Ishikawa (cell line): ENCODE data around the gene BPIFB1.
A peak's percentile ranks its signal among the peaks of the same experiment; 100 is the strongest.

Source experiments
- CEBPB ChIP-seq: IDR thresholded peaks from 2 replicates; pipeline ENCODE4 v1.6.1; 2012
- CREB1 ChIP-seq: IDR thresholded peaks from 2 replicates; pipeline ENCODE4 v1.6.1; 2012; ENCODE audit warnings: low read depth
- EGR1 ChIP-seq: IDR thresholded peaks from 2 replicates; pipeline ENCODE4 v1.6.1; 2012
- EP300 ChIP-seq: IDR thresholded peaks from 2 replicates; pipeline ENCODE4 v1.6.1; 2012; ENCODE audit warnings: borderline replicate concordance
- FOXM1 ChIP-seq: IDR thresholded peaks from 2 replicates; pipeline ENCODE4 v1.6.1; 2012; ENCODE audit warnings: low read depth, borderline replicate concordance
- NFIC ChIP-seq: IDR thresholded peaks from 2 replicates; pipeline ENCODE4 v1.6.1; 2012
- RAD21 ChIP-seq: IDR thresholded peaks from 2 replicates; pipeline ENCODE4 v1.6.1; 2012; ENCODE audit warnings: low read depth
- TAF1 ChIP-seq: IDR thresholded peaks from 2 replicates; pipeline ENCODE4 v1.6.1; 2012; ENCODE audit warnings: low read depth, mild to moderate bottlenecking
- TCF12 ChIP-seq: IDR thresholded peaks from 2 replicates; pipeline ENCODE4 v1.6.1; 2012; ENCODE audit warnings: low read depth
- TEAD4 ChIP-seq: IDR thresholded peaks from 2 replicates; pipeline ENCODE4 v1.6.1; 2012
- YY1 ChIP-seq: IDR thresholded peaks from 2 replicates; pipeline ENCODE4 v1.6.1; 2012; ENCODE audit warnings: low read depth
- ZBTB7A ChIP-seq: IDR thresholded peaks from 2 replicates; pipeline ENCODE4 v1.6.1; 2012; ENCODE audit warnings: low read depth
- TF ChIP-seq, protein P1 (sequence below): IDR thresholded peaks from 2 replicates; pipeline ENCODE4 v1.6.1; 2012
- TF ChIP-seq, protein P2 (sequence below): IDR thresholded peaks from 2 replicates; pipeline ENCODE4 v1.6.1; 2012; ENCODE audit warnings: low read depth, mild to moderate bottlenecking
- TF ChIP-seq, protein P3 (sequence below): IDR thresholded peaks from 2 replicates; pipeline ENCODE4 v1.6.1; 2012

BPIFB1 gene

GRCh38 chr20:33332905-33333456 is 50.0 kb downstream of the BPIFB1 start:
- TF ChIP-seq, protein P1, sequence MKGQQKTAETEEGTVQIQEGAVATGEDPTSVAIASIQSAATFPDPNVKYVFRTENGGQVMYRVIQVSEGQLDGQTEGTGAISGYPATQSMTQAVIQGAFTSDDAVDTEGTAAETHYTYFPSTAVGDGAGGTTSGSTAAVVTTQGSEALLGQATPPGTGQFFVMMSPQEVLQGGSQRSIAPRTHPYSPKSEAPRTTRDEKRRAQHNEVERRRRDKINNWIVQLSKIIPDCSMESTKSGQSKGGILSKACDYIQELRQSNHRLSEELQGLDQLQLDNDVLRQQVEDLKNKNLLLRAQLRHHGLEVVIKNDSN, result peak; percentile 88
- no peak for TF ChIP-seq RAD21
- no peak for TF ChIP-seq EGR1
- TF ChIP-seq TEAD4, result no peak
- TF ChIP-seq YY1, result no peak
- TF ChIP-seq CREB1, result no peak
- no peak for TF ChIP-seq TAF1
- TF ChIP-seq NFIC, result no peak
- TF ChIP-seq, protein P2, sequence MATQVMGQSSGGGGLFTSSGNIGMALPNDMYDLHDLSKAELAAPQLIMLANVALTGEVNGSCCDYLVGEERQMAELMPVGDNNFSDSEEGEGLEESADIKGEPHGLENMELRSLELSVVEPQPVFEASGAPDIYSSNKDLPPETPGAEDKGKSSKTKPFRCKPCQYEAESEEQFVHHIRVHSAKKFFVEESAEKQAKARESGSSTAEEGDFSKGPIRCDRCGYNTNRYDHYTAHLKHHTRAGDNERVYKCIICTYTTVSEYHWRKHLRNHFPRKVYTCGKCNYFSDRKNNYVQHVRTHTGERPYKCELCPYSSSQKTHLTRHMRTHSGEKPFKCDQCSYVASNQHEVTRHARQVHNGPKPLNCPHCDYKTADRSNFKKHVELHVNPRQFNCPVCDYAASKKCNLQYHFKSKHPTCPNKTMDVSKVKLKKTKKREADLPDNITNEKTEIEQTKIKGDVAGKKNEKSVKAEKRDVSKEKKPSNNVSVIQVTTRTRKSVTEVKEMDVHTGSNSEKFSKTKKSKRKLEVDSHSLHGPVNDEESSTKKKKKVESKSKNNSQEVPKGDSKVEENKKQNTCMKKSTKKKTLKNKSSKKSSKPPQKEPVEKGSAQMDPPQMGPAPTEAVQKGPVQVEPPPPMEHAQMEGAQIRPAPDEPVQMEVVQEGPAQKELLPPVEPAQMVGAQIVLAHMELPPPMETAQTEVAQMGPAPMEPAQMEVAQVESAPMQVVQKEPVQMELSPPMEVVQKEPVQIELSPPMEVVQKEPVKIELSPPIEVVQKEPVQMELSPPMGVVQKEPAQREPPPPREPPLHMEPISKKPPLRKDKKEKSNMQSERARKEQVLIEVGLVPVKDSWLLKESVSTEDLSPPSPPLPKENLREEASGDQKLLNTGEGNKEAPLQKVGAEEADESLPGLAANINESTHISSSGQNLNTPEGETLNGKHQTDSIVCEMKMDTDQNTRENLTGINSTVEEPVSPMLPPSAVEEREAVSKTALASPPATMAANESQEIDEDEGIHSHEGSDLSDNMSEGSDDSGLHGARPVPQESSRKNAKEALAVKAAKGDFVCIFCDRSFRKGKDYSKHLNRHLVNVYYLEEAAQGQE, result peak; percentile 70
- TF ChIP-seq ZBTB7A, result no peak
- TF ChIP-seq, protein P3, sequence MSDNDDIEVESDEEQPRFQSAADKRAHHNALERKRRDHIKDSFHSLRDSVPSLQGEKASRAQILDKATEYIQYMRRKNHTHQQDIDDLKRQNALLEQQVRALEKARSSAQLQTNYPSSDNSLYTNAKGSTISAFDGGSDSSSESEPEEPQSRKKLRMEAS, result peak; percentile 86
- no peak for TF ChIP-seq EP300
- TF ChIP-seq FOXM1, result no peak
- TF ChIP-seq TCF12, result no peak
- TF ChIP-seq CEBPB, result no peak

DNA sequence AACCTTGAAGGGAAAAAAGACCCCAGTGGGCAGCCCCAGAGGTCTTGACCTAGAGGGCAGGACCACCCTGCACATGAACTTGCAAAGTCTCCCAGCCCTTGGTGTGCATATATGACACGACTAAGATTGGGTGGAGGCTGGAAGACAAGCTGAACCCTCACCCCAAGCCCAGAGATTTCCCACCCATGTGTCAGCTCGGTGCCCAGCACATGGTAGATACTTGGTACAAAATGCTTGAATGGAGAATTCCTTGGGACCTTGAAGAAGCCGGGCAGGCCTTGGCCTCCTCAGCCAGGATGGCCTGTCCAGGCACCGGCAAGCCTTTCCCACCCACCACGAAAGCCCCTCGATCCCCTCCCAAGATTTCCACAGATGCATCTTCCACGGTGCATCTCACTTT is 50.6 kb downstream of the BPIFB1 start:
- TF ChIP-seq NFIC (no peak), RAD21 (no peak), YY1 (no peak), EGR1 (no peak)

DNA sequence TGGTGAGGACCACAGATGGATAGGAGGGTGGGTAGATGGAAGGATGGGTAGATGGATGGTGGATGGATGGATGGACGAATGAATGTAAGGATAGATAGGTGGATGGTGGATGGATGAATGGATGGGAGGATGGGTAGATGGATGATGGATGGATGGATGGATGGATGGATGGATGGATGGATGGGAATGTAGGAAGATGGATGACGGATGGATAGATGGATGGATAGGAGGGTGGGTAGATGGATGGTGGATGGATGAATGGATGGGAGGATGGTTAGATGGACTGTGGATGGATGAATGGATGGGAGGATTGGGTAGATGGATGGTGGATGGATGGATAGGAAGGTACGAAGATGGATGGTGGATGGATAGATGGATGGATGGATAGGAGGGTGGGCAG is 51.1 kb downstream of the BPIFB1 start:
- TF ChIP-seq NFIC (no peak), EP300 (no peak), TEAD4 (no peak), TAF1 (no peak), YY1 (no peak)
- TF ChIP-seq, protein P2, result no peak

DNA sequence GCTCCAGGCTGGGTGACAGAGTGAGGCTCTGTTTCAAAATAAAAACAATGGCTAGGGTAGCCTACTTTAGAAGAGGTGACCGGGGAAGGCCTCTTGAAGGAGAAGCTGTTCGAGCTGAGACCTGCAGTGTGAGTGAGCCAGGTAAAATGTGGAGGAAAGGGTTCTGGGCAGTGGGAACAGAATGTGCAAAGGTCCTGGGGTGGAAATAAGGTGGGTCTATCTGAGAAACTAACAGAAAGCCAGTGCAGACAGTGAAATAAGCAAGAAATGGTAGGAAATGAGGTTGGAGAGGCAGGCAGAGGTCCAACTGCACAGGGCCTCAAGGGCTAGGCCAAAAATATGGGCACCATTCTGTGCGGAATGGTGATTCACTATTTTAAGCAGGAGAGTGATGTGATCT is 53.4 kb downstream of the BPIFB1 start:
- TF ChIP-seq TEAD4 (no peak), ZBTB7A (no peak), EP300 (no peak), FOXM1 (no peak), TAF1 (no peak), CEBPB (no peak), NFIC (no peak), YY1 (no peak), EGR1 (no peak), TCF12 (no peak), RAD21 (no peak), CREB1 (no peak)
- TF ChIP-seq, protein P2, result no peak
- TF ChIP-seq, protein P3, result no peak
- TF ChIP-seq, protein P1, result no peak

DNA sequence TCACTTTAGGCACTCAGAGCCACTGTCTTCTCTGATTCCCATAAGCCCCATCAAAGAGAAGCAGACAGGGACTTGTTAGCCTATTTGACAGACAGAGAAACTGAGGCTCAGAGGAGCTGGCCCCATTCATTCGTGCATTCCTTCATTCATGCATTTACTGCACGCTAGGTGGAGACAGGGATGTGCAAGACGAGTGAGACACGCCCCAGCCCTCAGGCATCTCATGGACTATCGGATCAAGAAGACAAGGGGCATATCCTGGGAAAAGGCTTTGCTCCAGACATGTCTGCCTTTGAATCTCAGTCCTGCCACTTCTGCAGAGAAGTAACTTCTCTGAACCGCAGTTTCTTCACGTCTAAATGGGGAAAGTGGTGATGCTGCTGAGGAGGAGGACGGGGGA is 54.1 kb downstream of the BPIFB1 start:
- TF ChIP-seq RAD21 (no peak), CREB1 (no peak), NFIC (no peak)
